ENCODE measurements around the gene ISM1.

ISM1 gene

DNA sequence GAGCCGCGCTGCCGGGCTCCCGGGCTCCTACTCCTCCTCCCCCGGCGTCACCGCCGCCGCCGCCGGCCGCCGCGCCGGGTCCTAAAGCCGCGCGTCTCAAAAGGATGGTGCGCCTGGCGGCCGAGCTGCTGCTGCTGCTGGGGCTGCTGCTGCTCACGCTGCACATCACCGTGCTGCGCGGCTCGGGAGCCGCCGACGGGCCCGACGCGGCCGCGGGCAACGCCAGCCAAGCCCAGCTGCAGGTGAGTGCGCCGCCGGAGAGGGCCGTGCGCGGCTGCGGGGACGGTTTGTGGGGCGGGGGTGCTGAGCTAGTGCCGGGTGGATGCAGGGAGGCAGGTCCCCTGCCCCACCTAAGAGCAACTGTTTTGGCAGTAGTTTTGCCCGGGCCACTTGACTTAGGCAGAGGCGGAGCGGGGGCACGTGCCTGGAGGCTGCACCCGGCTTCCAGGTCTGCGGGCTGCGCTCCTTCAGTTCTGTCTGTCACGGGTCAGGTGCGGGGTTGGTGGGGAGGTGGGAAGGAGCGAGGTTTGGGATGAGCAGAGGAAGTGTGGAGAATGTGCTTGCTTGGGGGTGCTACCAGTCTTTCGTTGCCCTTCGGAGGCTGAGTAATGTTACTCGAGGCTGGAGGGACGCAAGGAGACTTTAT is 722 bp downstream of the ISM1 start:
- H3K4me3 ChIP-seq (ENCODE audit: low read depth, low read length) = peak overlapping the region; percentile 38
- TF ChIP-seq CTCF (IDR thresholded peaks at IDR 0.05; ENCODE audit: low read depth, low read length) = no peak

GRCh38 chr20:13222319-13222716 is 1.2 kb downstream of the ISM1 start:
- no peak overlapping the region for H3K4me3 ChIP-seq (ENCODE audit: low read depth, low read length)

GRCh38 chr20:13223736-13224520 is 2.9 kb downstream of the ISM1 start:
- H3K4me3 ChIP-seq (ENCODE audit: low read depth, low read length) = no peak overlapping the region
- no peak for TF ChIP-seq CTCF (IDR thresholded peaks at IDR 0.05; ENCODE audit: low read depth, low read length)

More at GRCh38 chr20:13222319-13222716, 1.2 kb downstream of the ISM1 start:
- no peak for TF ChIP-seq CTCF (IDR thresholded peaks at IDR 0.05; ENCODE audit: low read depth, low read length)

DNA sequence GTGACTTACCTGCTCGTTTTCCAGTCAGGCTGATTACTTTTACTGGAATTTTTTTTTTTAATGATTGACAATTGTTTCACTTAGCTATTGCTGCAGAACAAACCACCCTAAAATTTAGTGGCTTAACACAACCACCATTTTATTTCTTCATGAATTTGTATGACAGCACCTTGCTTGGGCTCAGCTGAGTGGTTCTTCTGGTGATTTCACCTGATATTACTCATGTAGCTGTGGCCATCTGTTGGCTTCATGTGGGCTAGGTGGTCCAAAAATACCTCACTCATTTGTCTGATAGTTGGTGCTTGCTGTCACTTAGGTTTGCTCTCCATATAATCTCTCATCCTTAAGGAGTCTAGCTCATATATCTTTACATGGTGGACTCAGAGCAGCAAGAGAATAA is 5.3 kb downstream of the ISM1 start:
- H3K4me3 ChIP-seq (ENCODE audit: low read depth, low read length) = no peak overlapping the region
- TF ChIP-seq CTCF (IDR thresholded peaks at IDR 0.05; ENCODE audit: low read depth, low read length) = no peak

DNA sequence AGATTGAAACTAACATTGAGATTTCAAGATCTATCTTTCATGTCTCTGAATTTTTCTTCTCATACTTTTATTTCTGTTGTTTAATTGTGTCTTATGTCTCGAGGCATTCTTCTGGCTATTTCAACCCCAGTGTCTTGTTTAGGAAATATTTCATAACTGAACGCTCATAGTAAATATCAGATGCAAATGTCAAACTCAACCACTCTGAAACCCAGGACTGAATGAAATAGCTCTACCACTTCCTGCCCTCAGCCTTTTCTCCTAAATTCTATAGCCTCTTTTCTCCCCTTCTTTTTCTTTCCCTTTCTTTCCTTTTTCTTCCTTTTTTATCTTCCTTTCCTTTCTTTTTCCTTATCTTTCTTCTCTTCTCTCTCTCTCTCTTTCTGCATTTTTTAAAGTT is 7.7 kb downstream of the ISM1 start:
- no peak overlapping the region for H3K4me3 ChIP-seq (ENCODE audit: low read depth, low read length)
- no peak for TF ChIP-seq CTCF (IDR thresholded peaks at IDR 0.05; ENCODE audit: low read depth, low read length)

DNA sequence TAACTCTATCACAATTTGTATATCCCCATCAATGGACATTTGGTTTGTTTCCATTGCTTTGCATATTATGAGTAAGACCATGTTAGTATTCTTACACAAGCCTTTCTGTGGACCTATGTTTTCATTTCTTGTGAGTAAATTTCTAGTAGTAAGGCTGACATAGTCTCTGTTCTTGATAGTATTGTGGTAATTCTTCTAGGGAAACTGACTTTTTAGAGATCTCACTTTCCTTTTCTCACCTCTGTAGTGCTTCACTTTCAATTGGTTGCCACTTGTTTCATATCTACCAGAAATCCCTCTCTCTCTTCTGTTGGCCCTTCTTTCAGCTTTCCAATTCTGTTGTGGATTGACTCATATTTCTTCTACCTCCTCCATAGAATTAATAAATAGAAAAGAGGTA is 8.5 kb downstream of the ISM1 start:
- no peak for TF ChIP-seq CTCF (IDR thresholded peaks at IDR 0.05; ENCODE audit: low read depth, low read length)
- H3K4me3 ChIP-seq (ENCODE audit: low read depth, low read length) = no peak overlapping the region

- TF ChIP-seq CTCF (IDR thresholded peaks at IDR 0.05; ENCODE audit: low read depth, low read length) = no peak
Measured at GRCh38 chr20:13231031-13231752, 10.1 kb downstream of the ISM1 start.

More at GRCh38 chr20:13231031-13231752, 10.1 kb downstream of the ISM1 start:
- no peak overlapping the region for H3K4me3 ChIP-seq (ENCODE audit: low read depth, low read length)

Data from WI38 (cell line).